Renal pelvis (tissue), 4 donors: ENCODE results near the gene LIPC. TPM values are rescaled to one million over a fixed set of nuclear protein-coding genes. Genes with fewer than 3 reads are reported as not detected.

Experiments
- DNase-seq: peaks from one replicate; pipeline ENCODE4 v3.0.0-alpha.2; 2013
- polyA plus RNA-seq, 3 donors: library from polyadenylated mRNA; unstranded; fragments of 120-200 nt; gene quantifications; one replicate each; pipeline ENCODE4 v1.2.1, GENCODE V29; 2013; ENCODE audit not compliant: insufficient read length in 3 of 3

The LIPC gene
- polyA plus RNA-seq, 3 donors = 13.0 to 19.2 (median 16.0) TPM

DNA sequence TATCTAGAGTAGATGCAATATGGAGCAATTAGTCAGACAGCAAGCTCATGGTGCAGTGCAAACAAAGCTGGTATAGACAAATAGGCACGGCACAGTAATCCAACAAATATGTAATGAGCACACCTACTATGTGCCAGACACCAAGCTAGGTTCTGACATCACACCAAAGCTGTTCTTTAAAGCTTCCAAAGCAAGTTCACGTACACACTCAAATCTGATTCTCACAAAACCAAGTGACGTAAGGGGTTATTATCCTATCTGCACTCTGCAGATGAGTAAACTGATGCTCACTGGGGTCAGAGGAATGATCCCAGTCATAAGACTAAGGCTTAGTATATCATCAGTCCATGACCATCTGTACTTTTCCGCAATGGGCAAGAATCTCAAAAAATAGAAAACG is 27.8 kb upstream of the LIPC start:
- DNase-seq = no peak

DNA sequence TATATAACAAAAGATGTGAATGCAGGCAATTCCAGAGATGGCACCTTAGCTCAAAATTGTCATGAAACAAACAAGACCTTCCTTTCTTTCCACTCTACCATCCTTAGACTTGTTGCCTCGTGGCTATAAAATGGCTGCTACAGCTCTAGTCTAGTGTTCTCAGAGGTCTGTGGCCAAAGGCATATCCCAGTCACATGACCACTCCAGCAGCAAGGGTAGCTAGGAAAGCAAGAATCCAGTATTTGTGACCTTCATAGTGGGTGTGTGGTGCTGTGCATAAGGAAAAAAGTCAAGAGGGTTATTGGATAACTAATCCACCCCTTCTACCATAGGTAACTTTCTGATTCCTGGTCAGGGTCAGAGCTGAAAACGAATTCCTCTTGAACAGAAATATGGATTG is 27.1 kb upstream of the LIPC start:
- DNase-seq = no peak

DNA sequence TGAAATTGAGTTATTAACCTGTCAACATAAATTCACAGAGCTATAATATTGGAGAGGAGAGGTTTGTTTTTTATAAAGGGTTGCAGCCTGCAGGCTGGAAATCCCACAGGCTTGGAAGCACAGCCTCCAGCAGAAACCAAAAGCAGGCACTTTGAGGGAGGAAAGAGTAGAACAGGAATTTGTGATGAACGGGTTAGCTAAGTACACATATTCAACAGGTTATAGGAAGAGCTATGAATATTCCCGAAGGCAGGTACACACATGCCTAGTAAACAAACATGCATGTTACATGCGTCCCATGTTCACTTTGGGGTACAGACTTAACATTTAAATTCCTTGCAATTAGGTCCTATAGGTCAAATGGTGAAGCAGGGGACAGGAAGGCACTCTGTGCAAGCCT is 25.9 kb upstream of the LIPC start:
- no peak for DNase-seq

DNA sequence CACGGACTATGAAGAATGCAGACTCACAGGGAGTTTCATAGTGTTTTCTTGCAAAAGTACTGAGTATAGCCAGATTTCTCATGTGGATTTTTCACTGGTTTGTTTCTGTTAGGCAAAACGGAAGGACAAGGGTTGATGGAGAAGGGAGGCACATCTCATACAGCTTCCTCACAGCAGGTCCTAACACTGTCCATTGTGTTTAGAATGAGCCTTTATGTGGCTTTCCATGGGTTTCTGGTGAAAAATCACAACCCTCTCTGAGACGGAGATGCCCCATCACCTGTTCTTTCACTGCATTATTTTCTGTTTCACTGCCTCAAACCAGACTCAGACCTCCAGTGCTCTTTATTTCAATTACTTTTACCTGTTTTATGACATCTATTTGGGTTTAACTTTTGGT is 25.0 kb upstream of the LIPC start:
- no peak for DNase-seq

DNA sequence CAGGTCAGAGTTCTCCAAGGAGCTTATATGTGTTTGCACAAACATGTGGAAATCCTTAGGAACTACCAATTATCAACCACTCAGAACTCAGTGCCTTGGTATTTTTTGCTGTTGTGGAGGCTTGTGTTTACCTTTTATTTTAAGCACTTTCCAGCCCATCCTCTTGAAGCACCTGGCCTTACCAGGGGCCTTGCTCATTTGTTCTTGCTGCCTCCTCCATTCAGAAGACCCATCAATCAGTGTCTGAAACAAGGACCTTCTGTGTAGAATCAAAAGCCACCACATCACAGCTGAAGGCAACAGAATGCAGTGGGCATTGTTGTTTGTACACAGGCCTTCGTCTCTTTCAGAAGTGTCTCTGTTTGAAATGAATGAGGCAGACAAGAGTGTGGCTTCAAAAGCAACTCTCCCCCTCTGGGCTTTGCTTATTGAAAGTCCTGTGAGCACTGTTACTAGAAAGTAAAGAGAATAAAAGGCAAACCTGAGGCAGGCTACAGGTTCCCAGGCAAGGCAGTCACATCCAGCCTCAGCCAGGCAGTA is 24.5 kb upstream of the LIPC start:
- DNase-seq = no peak

DNA sequence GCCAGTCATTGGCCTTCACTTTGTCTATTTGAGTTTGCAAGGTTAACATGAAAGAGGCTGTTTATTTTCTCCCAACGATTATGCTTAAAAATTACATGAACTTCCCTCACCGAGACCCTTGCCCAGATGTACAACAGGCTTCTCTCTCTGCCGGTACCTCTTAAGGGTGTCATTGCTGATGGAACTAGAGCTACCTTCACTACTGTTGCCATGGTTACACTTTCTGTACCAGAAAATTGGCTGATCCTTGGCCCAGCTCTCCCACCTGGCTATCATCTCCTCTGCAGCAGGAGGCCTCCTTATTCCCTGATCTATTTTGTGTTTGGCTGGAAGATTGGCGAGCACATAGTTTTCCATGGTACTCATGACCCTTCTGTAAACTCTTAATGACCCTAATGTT is 24.0 kb upstream of the LIPC start:
- no peak for DNase-seq

DNA sequence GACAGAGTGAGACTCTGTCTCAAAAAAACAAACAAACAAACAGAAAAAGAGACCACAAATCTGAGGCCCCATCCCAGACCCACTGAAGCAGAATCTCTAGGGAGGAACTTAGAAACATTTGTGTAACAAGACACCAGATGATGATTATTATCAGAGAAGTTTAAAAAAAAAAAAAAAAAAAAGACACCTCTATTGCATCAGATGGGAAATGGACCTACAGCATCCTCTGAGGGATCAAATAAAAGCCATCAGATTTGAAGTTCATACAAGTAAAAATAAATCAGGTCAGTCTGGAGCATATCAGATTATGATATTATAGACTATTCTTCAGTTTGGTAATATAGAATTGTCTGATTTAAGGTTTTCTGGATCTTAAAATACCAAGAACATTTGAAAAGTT is 21.9 kb upstream of the LIPC start:
- no peak for DNase-seq

DNA sequence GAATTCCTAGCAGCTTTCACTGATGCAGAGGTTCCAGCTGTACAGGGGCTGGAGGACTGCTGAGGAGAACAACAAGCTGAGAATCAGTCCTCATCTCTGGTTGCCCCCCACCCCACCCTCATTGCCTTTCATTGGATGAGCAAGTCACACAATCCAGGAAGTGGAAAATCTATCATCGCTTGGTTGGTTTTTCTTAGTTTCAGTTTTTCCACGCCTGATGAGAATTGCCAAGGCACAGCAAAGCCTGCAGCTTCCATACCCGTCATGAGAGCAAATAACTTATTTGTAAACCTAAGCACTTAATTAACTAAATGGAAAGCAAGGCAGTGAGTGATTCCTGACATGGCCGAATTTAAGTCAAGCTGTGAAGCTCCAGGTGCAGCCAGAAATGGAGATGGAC is 21.4 kb upstream of the LIPC start:
- DNase-seq = no peak

DNA sequence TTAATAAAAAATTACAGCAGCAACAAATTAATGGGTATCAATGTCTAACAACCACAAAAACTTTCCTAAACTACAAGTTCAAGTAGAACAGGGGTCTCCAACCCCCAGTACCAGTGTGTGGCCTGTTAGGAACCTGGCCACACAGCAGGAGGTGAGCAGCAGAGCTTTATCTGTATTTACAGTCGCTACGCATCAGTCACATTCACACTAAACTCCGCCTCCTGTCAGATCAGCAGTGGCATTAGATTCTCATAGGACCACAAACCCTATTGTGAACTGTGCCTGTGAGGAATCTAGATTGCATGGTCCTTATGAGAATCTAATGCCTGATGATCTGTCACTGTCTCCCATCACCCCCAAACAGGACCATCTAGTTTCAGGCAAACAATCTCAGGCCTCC is 18.5 kb upstream of the LIPC start:
- no peak for DNase-seq

DNA sequence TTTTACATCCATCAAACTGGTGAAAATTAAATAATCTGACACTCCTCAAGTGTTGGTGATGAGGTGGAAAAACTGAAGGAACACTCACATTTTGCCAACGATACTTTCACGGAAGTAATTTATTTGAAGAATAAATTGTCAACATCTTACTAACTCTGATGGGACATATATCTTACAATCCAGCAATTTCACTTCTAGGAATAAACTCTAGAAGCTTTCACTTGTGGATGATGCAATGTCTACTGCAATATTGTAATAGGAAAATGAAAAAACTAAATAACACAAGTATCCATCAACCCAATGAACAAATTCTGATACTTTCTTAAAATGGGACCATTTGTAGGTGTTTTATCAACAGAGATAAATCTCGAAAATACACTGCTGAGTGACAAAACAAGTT is 16.2 kb upstream of the LIPC start:
- DNase-seq = no peak

DNA sequence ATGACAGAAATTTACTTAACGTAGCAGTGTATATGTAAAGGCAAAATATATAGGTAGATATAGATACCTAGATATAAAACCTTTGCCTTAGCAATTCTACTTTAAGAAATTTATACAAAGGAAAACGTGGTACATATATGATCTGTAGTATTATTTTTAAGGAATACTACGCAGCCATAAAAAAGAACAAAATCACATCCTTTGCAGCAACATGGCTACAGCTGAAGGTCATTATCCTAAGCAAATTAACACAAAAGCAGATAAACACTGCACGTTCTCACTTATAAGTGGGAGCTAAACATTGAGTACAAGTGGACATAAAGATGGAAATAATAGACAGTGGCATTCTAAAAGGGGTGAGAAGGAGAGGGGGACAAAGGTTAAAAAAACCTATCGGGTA is 14.8 kb upstream of the LIPC start:
- DNase-seq = no peak

DNA sequence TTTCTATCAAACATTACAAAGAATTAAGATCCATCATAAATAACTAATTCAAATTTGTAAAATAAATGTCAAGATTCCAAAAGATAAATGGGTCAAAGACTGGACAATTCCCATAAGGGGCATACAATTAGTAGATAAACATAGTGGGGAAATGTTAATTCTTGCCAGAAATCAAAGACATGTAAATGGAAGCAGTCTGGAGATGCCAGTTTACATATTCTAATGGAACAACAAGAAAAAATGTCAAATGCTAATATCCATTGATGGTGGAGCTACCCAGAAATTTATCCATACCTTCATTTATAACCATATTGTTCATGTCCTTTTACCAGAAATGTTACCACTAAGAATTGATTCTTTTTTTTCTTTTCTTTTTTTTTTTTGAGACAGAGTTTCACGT is 13.7 kb upstream of the LIPC start:
- DNase-seq = no peak

DNA sequence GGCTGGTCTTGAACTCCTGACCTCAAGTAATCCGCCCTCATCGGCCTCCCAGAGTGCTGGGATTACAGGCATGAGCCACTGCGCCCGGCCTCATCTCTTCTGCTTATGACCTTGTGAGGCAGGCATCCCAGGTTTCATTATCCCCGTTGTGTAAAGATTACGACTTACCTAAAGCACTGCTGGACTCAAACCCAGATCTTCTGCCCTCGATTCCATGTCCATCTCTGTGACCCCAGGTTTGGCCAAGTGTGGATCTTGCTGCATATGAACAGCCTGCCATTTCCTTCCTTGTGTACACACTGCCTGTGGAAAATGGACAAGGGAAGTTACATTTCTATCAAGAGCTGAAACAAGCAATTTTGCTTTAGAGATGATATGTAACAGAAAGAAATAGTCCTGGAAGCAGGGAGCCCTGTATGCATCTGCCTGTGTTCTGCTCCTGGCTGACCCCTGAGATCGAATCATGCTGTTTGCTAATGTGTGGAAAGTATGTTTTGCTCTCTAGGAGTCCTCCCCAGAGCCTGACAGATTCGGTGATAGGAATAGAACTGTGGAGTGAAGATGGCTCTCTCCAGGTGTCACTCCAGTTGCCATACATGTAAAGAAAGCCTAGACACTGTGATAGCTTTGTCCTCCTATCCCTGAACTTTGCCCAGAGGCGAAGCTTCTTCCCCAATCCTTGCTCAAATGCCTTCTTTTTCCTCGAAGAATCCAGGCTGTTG is 11.8 kb upstream of the LIPC start:
- DNase-seq = no peak

DNA sequence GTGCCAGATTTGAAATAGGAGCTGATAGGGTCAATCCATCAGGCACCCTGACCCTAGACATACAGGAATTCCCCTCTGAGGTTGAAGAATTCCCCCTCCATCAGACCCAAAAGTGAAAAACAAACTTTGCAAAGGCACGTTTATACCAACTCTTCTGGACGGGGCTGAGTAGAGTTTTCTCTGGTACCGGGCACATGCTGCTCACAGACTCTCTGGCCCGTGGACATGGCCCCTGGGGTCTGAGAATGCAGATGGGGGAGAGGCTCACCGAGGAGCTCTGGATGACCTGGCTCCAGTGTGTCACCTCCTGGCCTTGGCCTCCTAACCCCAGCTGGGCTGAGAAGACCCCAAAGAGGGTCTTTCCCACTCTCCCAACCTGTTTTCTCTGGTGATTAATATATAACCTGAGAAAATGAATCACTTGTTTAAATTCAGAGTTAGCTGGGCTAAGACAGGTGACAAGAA is 11.2 kb upstream of the LIPC start:
- no peak for DNase-seq

DNA sequence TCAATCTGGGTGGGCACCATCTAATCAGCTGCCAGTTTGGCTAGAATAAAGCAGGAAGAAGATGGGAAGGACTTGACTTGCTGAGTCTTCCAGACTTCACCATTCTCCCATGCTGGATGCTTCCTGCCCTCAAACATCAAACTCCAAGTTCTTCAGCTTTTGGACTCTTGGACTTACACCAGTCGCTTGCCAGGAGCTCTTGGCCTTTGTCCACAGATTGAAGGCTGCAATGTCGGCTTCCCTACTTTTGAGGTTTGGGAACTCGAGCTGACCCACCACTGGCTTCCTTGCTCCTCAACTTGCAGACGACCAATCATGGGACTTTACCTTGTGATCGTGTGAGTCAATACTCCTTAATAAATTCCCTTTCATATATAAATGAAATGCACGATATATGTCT is 8.6 kb upstream of the LIPC start:
- no peak for DNase-seq

DNA sequence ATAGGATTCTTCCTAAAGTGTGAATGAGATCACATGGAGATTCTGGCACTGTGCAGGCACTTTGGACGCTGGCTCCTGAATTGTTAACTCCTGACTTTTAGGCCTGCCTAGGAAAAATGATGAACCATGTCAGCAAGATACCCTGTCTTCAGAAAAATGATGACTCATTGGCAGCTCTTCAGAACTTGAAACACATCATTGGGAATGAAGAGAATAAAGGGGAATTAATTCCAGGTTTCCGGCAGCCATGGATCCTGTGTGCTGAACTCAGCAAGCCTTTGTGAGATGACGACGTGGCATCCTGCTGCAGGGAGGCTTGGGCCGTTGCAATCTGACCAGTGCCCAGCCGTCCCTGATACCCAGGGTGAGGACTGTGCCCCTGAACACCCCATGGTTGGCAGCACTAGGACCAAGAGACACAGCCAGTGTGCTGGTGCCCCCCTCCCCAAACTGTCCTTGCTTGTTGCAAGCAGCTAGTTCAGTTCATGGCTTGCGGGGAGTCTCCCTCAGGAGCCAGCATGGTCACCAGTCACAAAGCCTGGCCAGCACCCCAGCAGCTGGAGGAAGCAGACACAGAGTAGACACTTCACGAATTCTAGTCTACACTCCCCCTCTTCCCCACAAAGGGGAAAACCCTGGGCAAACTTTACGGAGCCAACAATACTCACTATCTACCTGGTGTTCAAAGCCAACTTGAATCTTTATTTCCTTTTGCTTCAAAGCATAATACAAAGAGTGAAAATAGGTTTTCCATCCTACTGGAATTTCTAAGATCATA is 7.8 kb upstream of the LIPC start:
- DNase-seq = no peak

DNA sequence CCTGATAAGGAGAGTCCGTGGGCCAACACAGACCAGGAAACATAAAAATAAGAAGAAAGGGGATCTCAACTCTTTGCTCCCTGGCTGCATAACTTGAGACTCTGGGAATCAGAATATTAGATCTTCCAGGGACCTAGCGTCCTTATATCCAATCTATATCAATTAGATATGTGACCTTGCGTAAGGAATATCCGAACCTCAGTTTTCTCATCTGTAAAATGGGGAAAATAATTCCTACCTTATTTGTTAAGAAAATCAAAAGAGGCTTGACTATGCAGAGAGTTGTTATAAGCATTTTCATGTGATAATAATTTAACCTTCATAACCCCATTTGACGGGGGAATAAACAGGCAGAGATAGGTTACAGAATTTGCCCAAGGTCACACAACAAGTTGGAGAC is 7.1 kb upstream of the LIPC start:
- DNase-seq = no peak

DNA sequence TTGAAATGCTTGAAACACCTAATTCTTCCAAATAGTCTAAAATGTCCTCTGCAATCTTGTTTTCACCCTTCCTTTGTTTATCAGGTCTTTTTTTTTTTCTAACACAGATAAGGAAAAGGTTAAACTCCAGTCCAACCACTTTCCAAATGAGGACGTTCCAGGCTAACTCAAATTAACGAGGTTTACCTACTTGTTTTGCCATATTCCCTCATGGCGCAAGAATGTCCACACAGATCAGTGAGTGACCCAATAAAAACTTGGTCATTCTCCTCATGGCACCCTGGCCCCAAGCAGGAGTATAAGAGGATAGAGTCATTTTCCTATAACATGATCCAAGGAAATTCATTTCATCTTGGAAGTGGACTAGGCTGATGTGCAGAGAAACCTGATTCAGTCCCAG is 6.6 kb upstream of the LIPC start:
- DNase-seq = no peak

DNA sequence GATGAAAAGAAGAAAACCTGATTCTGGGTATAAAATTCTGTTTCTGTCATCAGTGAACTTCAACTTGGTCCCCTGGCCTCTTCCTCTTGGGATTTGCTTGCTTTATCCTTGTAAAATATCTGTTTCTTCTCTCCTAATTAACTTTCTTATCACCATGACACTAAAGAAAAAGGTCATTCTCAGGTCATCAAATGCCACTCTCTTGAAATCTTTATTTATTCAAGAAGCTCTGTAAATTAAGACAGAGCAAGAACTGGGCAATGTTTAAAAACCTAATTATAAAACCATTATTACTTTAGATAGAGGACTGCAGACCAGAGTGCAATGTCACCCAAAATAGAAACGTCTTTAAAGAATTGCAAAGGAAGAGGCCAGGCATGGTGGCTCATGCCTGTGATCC is 6.0 kb upstream of the LIPC start:
- no peak for DNase-seq

DNA sequence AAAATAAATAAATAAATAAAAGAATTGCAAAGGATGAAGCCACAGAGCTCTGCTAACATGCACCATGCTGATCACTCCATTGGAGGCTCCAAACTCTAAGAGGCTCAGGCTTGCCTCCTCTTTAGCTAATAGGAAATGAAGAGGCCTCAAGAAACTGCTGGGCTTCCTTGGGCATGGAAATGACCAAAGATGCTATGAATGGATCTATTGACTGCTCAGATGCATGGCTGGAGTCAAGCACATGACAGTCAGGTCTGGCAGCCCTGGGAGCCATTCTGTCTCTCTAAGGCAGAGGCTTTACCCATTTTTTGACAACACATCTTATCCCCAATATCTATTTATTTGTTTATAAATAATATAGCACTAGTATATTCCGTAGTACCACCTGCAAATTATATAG is 5.3 kb upstream of the LIPC start:
- DNase-seq = no peak

DNA sequence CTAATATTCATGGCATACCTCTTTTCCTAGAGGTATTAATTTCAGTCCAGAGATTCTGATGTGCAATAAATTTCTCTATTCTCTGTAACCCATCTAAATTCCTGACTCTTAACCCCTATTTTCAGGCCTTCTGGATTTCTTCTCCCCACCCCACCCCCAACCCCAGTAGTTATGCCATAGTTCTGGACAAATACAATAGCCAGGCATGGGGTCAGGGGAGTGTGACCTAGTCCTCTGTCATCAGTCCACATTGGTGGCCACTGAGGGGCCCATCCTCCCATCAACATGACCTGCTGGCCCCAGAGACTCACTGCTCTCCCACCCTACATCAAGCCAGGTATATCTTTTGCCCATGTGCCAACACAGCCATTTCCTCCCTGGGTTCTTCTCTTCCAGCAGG is 3.8 kb upstream of the LIPC start:
- no peak for DNase-seq

DNA sequence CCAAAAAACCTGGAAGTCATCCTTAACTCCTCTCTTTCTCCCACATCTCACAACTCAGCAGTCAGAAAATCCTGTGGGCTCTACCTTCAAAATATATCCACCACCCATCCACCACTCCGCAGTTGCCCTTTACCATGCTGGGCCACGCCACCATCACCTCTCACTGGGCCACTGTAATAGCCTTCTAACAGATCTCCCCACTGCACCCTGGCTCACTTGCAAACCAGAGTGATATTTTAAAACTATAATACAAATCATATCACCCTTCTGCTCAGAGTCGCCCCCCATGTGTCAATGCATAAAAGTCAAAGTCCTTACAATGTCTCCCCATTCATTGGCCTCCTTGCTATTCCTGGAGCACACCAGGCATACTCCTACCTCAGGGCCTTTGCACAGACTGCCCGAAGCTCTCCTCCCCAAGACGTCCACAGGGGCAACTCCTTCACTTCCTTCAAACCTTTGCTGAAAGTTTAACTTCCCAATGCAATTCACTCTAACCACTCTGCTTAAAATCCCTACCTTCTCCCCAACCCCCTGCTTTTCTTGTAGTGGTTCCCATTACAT is 1.5 kb upstream of the LIPC start:
- DNase-seq = no peak

DNA sequence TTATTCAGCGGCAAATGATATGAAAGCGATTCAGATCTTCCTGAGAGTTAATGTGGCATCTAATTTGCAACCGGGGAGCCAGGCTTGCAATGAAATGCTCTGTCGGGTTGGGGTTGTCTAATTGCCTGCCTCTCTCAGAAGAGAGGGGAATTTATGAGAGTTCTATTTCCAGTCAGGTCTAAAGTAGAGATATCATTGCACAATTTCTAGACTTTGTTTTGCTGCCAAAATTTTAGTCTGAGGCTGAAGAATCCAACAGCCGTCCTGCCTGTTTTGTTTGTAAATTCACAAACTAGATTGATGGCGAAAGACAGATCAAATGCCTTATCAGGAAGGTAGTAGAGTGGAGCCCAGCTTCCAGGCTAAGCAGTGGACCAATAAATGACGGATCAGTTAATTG is 610 bp downstream of the LIPC start:
- DNase-seq = no peak
